ENCODE data around the gene TMEM167A. TPM values are rescaled to one million over a fixed set of nuclear protein-coding genes. Genes with fewer than 3 reads are reported as not detected.

TMEM167A gene
- total and polyA plus RNA-seq, 2 of the 4 experiments (the other 2 are of a cell fraction): 34.6 to 45.1 TPM

- no peaks in the 10 kb centered on the region for H3K36me3 ChIP-seq (ENCODE audit: control insufficient read depth, insufficient read depth, low read length)
- no peak for TF ChIP-seq POLR2A (IDR thresholded peaks at IDR 0.05; ENCODE audit: low read depth, low read length)
- no peak for TF ChIP-seq CTCF (conservative IDR thresholded peaks at IDR 0.05; ENCODE audit: low read depth, low read length)
- TF ChIP-seq CHD1 (IDR thresholded peaks at IDR 0.05; ENCODE audit: low read depth, low read length): no peak
- TF ChIP-seq RCOR1 (IDR thresholded peaks at IDR 0.05; ENCODE audit: insufficient replicate concordance, low read length): no peak
- no peak for TF ChIP-seq RAD21 (IDR thresholded peaks at IDR 0.05; ENCODE audit: low read length)
- TF ChIP-seq BHLHE40 (IDR thresholded peaks at IDR 0.05; ENCODE audit: low read depth, low read length): no peak
- TF ChIP-seq MAZ (IDR thresholded peaks at IDR 0.05; ENCODE audit: borderline replicate concordance, low read depth, low read length): no peak
- no peaks in the 10 kb centered on the region for H3K27me3 ChIP-seq (ENCODE audit: control insufficient read depth, insufficient read depth, low read length)
- H2AFZ ChIP-seq (replicated peaks; ENCODE audit: low read length, poor library complexity): no peak overlapping the region
- H3K56ac ChIP-seq (ENCODE audit: extremely low read depth, insufficient read depth, low read length): no peak overlapping the region
- ATAC-seq (ENCODE audit: low read depth) (no peak), DNase-seq (no peak)
- no peak overlapping the region for H4K8ac ChIP-seq (ENCODE audit: low read depth in 2 of 2, low read length in 2 of 2)
- no peak overlapping the region for H3K23ac ChIP-seq (ENCODE audit: low read depth, low read length)
- H3K4me2 ChIP-seq (ENCODE audit: low read depth, low read length): no peak overlapping the region
- intact Hi-C loops (cut with micrococcal nuclease): no loop called here
- no peak overlapping the region for H3K4me3 ChIP-seq (ENCODE audit: insufficient read depth, low read depth, low read length)
- no peak overlapping the region for H3K4ac ChIP-seq (ENCODE audit: low read depth, low read length)
- H3K79me1 ChIP-seq (ENCODE audit: low read depth in 1 of 2, low read length in 2 of 2): peaks cover 3 to 8% of the 10 kb centered on the region in 2 experiments; a peak in 2 of 4 replicates
- no peak overlapping the region for H2BK20ac ChIP-seq (ENCODE audit: low read depth, low read length)
- no peak overlapping the region for H3K18ac ChIP-seq (ENCODE audit: low read depth, low read length)
- no peak overlapping the region for H4K5ac ChIP-seq (ENCODE audit: low read depth, low read length)
- no peaks in the 10 kb centered on the region for H4K20me1 ChIP-seq (ENCODE audit: insufficient read depth, low read length)
- dilution Hi-C loops (cut with HindIII; ENCODE audit: low sequenced_read_pairs, unreplicated experiment): no loop called here
- no peaks in the 10 kb centered on the region for H3K9me1 ChIP-seq (ENCODE audit: insufficient read depth, low read length)
- no peak overlapping the region for H2AK9ac ChIP-seq (replicated peaks; ENCODE audit: low read depth, low read length, poor library complexity)
- no TSS peak for BruUV-seq (replicated peaks)
- in situ Hi-C loops (cut with MboI; ENCODE audit: low sequenced_read_pairs): loop anchor here (25.0 kb wide), 1 partner anchor 477 kb away; no protein-coding TSS in a partner anchor
- H2BK5ac ChIP-seq (ENCODE audit: low read depth, low read length, poor library complexity, severe bottlenecking): no peak overlapping the region
- no peak overlapping the region for H3K14ac ChIP-seq (replicated peaks; ENCODE audit: low read depth, low read length)
- H3K27ac ChIP-seq (ENCODE audit: insufficient read depth, low read length): no peak overlapping the region
- H3K4me1 ChIP-seq (ENCODE audit: control insufficient read depth, insufficient read depth, low read length): no peaks in the 10 kb centered on the region
- no peak overlapping the region for H4K91ac ChIP-seq (ENCODE audit: insufficient read depth, low read depth, low read length)
- H3K9me3 ChIP-seq (ENCODE audit: control insufficient read depth, insufficient read depth, low read length): no peaks in the 10 kb centered on the region
- ChIA-PET POLR2A (ENCODE audit: unreplicated experiment) (no interaction called here), CTCF (interaction anchor here (0.8 to 1.1 kb wide), 2 partner anchors 13 to 388 kb away, joined by 3 read pairs; no protein-coding TSS in a partner anchor)
- no peak overlapping the region for H2BK120ac ChIP-seq (ENCODE audit: low read depth, low read length)
- no peak overlapping the region for H2BK15ac ChIP-seq (ENCODE audit: low read depth, low read length)
- H2AK5ac ChIP-seq (ENCODE audit: low read depth, low read length): no peak overlapping the region
- no CpG with 5 or more reads among the region's 2 CpGs for WGBS, 2 experiments (ENCODE audit: extremely low coverage in 2 of 2, insufficient read length in 1 of 2)
- no peak overlapping the region for H3K9ac ChIP-seq (ENCODE audit: low read depth, low read length)
Observed at GRCh38 chr5:83085106-83085505, 7.9 kb upstream of the TMEM167A start.

Data from IMR-90 (cell line).